Measurements from ENCODE around the gene CSF1.

CSF1 gene

GRCh38 chr1:109901524-109902145, 9.0 kb upstream of the CSF1 start:
- FAIRE-seq: no peak

GRCh38 chr1:109902204-109902985, 8.3 kb upstream of the CSF1 start:
- no peak for FAIRE-seq

GRCh38 chr1:109903376-109903930, 7.2 kb upstream of the CSF1 start:
- FAIRE-seq: no peak

- no peak for FAIRE-seq
Measured at GRCh38 chr1:109904105-109904817, 6.4 kb upstream of the CSF1 start.

GRCh38 chr1:109905491-109905890, 5.2 kb upstream of the CSF1 start:
- no peak for FAIRE-seq

GRCh38 chr1:109906160-109906838, 4.3 kb upstream of the CSF1 start:
- FAIRE-seq: no peak

GRCh38 chr1:109906839-109907180, 3.8 kb upstream of the CSF1 start:
- FAIRE-seq: no peak

- FAIRE-seq: no peak
Measured at GRCh38 chr1:109907190-109907774, 3.4 kb upstream of the CSF1 start.

GRCh38 chr1:109908836-109909235, 1.8 kb upstream of the CSF1 start:
- FAIRE-seq: no peak

GRCh38 chr1:109909561-109909960, 1.1 kb upstream of the CSF1 start:
- FAIRE-seq: no peak

- FAIRE-seq: no peak
Measured at GRCh38 chr1:109910963-109911798, 532 bp downstream of the CSF1 start.

GRCh38 chr1:109912214-109912861, 1.7 kb downstream of the CSF1 start:
- no peak for FAIRE-seq

- no peak for FAIRE-seq
Measured at GRCh38 chr1:109912873-109913272, 2.2 kb downstream of the CSF1 start.

- no peak for FAIRE-seq
Measured at GRCh38 chr1:109913360-109913879, 2.8 kb downstream of the CSF1 start.

GRCh38 chr1:109914587-109915240, 4.1 kb downstream of the CSF1 start:
- no peak for FAIRE-seq

- no peak for FAIRE-seq
Measured at GRCh38 chr1:109917051-109917767, 6.6 kb downstream of the CSF1 start.

GRCh38 chr1:109917768-109918606, 7.3 kb downstream of the CSF1 start:
- FAIRE-seq: no peak

GRCh38 chr1:109918671-109919070, 8.0 kb downstream of the CSF1 start:
- FAIRE-seq: no peak

- no peak for FAIRE-seq
Measured at GRCh38 chr1:109919303-109919702, 8.7 kb downstream of the CSF1 start.

Measured in islet of Langerhans (tissue), 1 donor.